ENCODE results near the gene ZNF384.

The ZNF384 gene

DNA sequence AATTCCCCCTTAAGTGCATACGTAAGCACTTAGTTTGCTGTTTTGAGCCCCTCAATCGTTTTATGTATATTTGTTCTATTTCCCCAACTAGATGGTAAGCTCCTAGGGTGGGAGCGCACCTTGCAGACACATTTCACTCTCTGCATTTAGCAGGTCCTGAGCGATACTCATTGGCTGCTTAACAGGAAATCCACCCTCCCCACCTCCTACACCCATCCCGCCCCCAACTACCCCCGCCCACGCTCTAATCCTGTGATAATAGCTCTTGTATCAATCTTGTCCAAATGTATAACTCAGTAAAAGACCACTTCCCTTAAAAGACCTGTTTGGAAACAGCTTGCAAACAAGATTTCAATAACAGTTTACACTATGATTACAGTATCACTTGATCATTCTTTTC, 61.6 kb downstream of the ZNF384 start:
- Histone ChIP-seq H3K4me3 (ENCODE audit: low read depth, low read length) (no peak overlapping the region), H3K9me3 (ENCODE audit: control insufficient read depth, insufficient read depth, low read depth, low read length) (no peaks in the 10 kb centered on the region), H3K27ac (ENCODE audit: extremely low read depth, low read depth, low read length) (no peak overlapping the region), H3K4me1 (ENCODE audit: control insufficient read depth, insufficient read depth, low read length) (no peaks in the 10 kb centered on the region), H3K36me3 (ENCODE audit: control insufficient read depth in 2 of 2, insufficient read depth in 1 of 2, low read length in 2 of 2) (no peaks in the 10 kb centered on the region)
- ChIA-PET POLR2A (interaction anchor here (0.6 to 1.1 kb wide), 3 partner anchors 8 to 69 kb away, joined by 3 to 12 read pairs (median 5); partner anchors contain the start of gene LPAR5), CTCF (interaction anchor here (1.7 kb wide), 1 partner anchor 13 kb away, joined by 4 read pairs; no protein-coding TSS in a partner anchor)
- peak; percentile 27 for TF ChIP-seq SP2 (tag by site-specific recombination; IDR thresholded peaks at IDR 0.05)
- TF ChIP-seq HOXC10 (CRISPR knock-in tag; IDR thresholded peaks at IDR 0.05) = no peak
- peak; percentile 42; the same call in 1 of the 2 replicates for TF ChIP-seq ZFHX2 (tag by site-specific recombination; conservative IDR thresholded peaks at IDR 0.05)
- TF ChIP-seq ZBTB48 (tag by site-specific recombination; IDR thresholded peaks at IDR 0.05) = no peak

DNA sequence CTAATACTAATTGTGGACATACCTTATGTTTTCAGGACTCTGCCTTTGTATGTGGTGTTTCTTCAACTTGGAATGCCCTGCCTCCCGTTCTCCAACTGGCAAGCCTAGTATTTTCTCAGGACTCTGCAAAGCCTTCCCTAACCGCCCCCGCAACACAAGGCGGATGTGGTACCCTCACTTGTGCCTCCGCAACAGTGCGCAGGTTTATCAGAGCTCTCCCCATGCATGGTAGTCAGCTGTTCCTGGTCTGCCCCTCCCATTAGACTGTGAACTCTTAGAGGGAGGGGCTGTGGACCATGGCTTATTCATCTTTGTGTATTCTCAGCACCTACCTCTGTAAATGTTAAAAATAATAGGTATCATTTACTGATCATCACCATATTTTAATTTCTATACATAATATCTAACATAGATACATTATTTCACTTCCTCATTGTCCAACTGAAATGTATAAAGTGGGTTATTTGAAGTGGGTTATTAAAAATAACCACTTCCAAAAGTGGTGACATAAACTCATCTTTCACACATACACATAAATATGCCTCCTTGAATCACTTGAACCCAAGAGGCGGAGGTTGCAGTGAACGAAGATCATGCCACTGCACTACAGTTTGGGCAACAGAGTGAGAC, 62.4 kb downstream of the ZNF384 start:
- Histone ChIP-seq H3K27ac (ENCODE audit: extremely low read depth, low read depth, low read length) (no peak overlapping the region), H3K36me3 (ENCODE audit: control insufficient read depth in 2 of 2, insufficient read depth in 1 of 2, low read length in 2 of 2) (no peaks in the 10 kb centered on the region), H3K4me1 (ENCODE audit: control insufficient read depth, insufficient read depth, low read length) (no peaks in the 10 kb centered on the region), H3K9me3 (ENCODE audit: control insufficient read depth, insufficient read depth, low read depth, low read length) (no peaks in the 10 kb centered on the region), H3K4me3 (ENCODE audit: low read depth, low read length) (no peak overlapping the region)
- TF ChIP-seq, protein P1, sequence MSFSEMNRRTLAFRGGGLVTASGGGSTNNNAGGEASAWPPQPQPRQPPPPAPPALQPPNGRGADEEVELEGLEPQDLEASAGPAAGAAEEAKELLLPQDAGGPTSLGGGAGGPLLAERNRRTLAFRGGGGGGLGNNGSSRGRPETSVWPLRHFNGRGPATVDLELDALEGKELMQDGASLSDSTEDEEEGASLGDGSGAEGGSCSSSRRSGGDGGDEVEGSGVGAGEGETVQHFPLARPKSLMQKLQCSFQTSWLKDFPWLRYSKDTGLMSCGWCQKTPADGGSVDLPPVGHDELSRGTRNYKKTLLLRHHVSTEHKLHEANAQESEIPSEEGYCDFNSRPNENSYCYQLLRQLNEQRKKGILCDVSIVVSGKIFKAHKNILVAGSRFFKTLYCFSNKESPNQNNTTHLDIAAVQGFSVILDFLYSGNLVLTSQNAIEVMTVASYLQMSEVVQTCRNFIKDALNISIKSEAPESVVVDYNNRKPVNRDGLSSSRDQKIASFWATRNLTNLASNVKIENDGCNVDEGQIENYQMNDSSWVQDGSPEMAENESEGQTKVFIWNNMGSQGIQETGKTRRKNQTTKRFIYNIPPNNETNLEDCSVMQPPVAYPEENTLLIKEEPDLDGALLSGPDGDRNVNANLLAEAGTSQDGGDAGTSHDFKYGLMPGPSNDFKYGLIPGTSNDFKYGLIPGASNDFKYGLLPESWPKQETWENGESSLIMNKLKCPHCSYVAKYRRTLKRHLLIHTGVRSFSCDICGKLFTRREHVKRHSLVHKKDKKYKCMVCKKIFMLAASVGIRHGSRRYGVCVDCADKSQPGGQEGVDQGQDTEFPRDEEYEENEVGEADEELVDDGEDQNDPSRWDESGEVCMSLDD (tag by site-specific recombination; IDR thresholded peaks at IDR 0.05) = no peak
- no peak for TF ChIP-seq ZNF302 (tag by site-specific recombination; IDR thresholded peaks at IDR 0.05; ENCODE audit: low read depth)
- TF ChIP-seq, protein P2, sequence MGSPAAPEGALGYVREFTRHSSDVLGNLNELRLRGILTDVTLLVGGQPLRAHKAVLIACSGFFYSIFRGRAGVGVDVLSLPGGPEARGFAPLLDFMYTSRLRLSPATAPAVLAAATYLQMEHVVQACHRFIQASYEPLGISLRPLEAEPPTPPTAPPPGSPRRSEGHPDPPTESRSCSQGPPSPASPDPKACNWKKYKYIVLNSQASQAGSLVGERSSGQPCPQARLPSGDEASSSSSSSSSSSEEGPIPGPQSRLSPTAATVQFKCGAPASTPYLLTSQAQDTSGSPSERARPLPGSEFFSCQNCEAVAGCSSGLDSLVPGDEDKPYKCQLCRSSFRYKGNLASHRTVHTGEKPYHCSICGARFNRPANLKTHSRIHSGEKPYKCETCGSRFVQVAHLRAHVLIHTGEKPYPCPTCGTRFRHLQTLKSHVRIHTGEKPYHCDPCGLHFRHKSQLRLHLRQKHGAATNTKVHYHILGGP (tag by site-specific recombination; IDR thresholded peaks at IDR 0.05) = no peak
- ChIA-PET CTCF (no interaction called here), POLR2A (interaction anchor here (1.1 kb wide), 1 partner anchor 9 kb away, joined by 3 read pairs; the partner anchor contains the start of gene LPAR5)

DNA sequence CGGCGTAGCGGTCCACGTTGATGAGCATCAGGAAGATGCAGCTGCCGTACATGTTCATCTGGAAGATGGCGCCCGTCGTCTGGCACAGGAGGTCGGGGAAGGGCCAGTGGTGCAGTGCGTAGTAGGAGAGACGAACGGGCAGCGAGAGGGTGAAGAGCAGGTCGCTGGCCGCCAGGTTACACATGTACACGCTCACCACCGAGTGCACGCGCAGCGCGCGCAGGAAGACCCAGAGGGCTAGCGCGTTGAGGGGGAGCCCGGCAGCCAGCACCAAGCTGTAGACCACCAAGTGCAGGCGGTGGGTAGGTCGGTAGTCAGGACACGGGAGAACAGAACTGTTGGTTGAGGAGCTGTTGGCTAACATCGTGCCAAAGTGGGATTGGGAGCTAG, 68.3 kb downstream of the ZNF384 start:
- Histone ChIP-seq H3K4me3 (ENCODE audit: low read depth, low read length) (no peak overlapping the region), H3K27ac (ENCODE audit: extremely low read depth, low read depth, low read length) (no peak overlapping the region), H3K36me3 (ENCODE audit: control insufficient read depth in 2 of 2, insufficient read depth in 1 of 2, low read length in 2 of 2) (no peaks in the 10 kb centered on the region), H3K9me3 (ENCODE audit: control insufficient read depth, insufficient read depth, low read depth, low read length) (no peaks in the 10 kb centered on the region), H3K4me1 (ENCODE audit: control insufficient read depth, insufficient read depth, low read length) (no peaks in the 10 kb centered on the region)
- ChIA-PET CTCF (interaction anchor here (0.8 to 1.1 kb wide), 2 partner anchors 14 to 15 kb away, joined by 3 to 4 read pairs; partner anchors contain the start of gene LPAR5), POLR2A (interaction anchor here (1.1 kb wide), 1 partner anchor 33 kb away, joined by 3 read pairs; no protein-coding TSS in a partner anchor)
- no peak for TF ChIP-seq ZNF521 (tag by site-specific recombination; IDR thresholded peaks at IDR 0.05)
- no peak for TF ChIP-seq ZNF629 (tag by site-specific recombination; IDR thresholded peaks at IDR 0.05)
- no peak for TF ChIP-seq ZFP69B (tag by site-specific recombination; IDR thresholded peaks at IDR 0.05)
- no peak for TF ChIP-seq PRDM1 (tag by site-specific recombination; IDR thresholded peaks at IDR 0.05)
- TF ChIP-seq ZNF211 (tag by site-specific recombination; IDR thresholded peaks at IDR 0.05; ENCODE audit: low read depth) = no peak
- TF ChIP-seq ZNF830 (tag by site-specific recombination; IDR thresholded peaks at IDR 0.05; ENCODE audit: low read depth) = no peak
- TF ChIP-seq ZNF10 (tag by site-specific recombination; IDR thresholded peaks at IDR 0.05) = no peak
- TF ChIP-seq ZNF175 (tag by site-specific recombination; IDR thresholded peaks at IDR 0.05) = no peak
- no peak for TF ChIP-seq ZNF2 (tag by site-specific recombination; IDR thresholded peaks at IDR 0.05)
- TF ChIP-seq, protein P3, sequence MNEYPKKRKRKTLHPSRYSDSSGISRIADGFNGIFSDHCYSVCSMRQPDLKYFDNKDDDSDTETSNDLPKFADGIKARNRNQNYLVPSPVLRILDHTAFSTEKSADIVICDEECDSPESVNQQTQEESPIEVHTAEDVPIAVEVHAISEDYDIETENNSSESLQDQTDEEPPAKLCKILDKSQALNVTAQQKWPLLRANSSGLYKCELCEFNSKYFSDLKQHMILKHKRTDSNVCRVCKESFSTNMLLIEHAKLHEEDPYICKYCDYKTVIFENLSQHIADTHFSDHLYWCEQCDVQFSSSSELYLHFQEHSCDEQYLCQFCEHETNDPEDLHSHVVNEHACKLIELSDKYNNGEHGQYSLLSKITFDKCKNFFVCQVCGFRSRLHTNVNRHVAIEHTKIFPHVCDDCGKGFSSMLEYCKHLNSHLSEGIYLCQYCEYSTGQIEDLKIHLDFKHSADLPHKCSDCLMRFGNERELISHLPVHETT (tag by site-specific recombination; IDR thresholded peaks at IDR 0.05) = no peak
- no peak for TF ChIP-seq ZSCAN30 (tag by site-specific recombination; IDR thresholded peaks at IDR 0.05)
- TF ChIP-seq ZNF133 (tag by site-specific recombination; IDR thresholded peaks at IDR 0.05) = no peak
- no peak for TF ChIP-seq ZSCAN5A (tag by site-specific recombination; IDR thresholded peaks at IDR 0.05)
- TF ChIP-seq, protein P4, sequence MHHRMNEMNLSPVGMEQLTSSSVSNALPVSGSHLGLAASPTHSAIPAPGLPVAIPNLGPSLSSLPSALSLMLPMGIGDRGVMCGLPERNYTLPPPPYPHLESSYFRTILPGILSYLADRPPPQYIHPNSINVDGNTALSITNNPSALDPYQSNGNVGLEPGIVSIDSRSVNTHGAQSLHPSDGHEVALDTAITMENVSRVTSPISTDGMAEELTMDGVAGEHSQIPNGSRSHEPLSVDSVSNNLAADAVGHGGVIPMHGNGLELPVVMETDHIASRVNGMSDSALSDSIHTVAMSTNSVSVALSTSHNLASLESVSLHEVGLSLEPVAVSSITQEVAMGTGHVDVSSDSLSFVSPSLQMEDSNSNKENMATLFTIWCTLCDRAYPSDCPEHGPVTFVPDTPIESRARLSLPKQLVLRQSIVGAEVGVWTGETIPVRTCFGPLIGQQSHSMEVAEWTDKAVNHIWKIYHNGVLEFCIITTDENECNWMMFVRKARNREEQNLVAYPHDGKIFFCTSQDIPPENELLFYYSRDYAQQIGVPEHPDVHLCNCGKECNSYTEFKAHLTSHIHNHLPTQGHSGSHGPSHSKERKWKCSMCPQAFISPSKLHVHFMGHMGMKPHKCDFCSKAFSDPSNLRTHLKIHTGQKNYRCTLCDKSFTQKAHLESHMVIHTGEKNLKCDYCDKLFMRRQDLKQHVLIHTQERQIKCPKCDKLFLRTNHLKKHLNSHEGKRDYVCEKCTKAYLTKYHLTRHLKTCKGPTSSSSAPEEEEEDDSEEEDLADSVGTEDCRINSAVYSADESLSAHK (tag by site-specific recombination; IDR thresholded peaks at IDR 0.05) = no peak
- no peak for TF ChIP-seq HOXD13 (CRISPR knock-in tag; IDR thresholded peaks at IDR 0.05; ENCODE audit: borderline replicate concordance)
